Measurements from ENCODE around the gene ZHX3. TPM values are rescaled to one million over a fixed set of nuclear protein-coding genes. Genes with fewer than 3 reads are reported as not detected.

The ZHX3 gene
- total RNA-seq, 2 donors from 2014 or later: 19.9 to 25.6 TPM

GRCh38 chr20:41138475-41139226, 178.9 kb downstream of the ZHX3 start:
- Histone ChIP-seq H3K27ac (peak overlapping the region; percentile 96), H3K9me3 (no peaks in the 10 kb centered on the region), H3K9ac (ENCODE audit: low read depth in 2 of 2, low read length in 2 of 2) (peak overlapping the region; percentile 85 to 94), H3K4me3 (peak overlapping the region; percentile 87), H3K27me3 (no peaks in the 10 kb centered on the region), H3K36me3 (no peaks in the 10 kb centered on the region), H3K4me1 (no peaks in the 10 kb centered on the region)
- peak; percentile 57 for DNase-seq
- intact Hi-C loops (cut with DNase I): no loop called here
- TF ChIP-seq, protein P1, sequence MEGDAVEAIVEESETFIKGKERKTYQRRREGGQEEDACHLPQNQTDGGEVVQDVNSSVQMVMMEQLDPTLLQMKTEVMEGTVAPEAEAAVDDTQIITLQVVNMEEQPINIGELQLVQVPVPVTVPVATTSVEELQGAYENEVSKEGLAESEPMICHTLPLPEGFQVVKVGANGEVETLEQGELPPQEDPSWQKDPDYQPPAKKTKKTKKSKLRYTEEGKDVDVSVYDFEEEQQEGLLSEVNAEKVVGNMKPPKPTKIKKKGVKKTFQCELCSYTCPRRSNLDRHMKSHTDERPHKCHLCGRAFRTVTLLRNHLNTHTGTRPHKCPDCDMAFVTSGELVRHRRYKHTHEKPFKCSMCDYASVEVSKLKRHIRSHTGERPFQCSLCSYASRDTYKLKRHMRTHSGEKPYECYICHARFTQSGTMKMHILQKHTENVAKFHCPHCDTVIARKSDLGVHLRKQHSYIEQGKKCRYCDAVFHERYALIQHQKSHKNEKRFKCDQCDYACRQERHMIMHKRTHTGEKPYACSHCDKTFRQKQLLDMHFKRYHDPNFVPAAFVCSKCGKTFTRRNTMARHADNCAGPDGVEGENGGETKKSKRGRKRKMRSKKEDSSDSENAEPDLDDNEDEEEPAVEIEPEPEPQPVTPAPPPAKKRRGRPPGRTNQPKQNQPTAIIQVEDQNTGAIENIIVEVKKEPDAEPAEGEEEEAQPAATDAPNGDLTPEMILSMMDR (IDR thresholded peaks at IDR 0.05): no peak

GRCh38 chr20:41137614-41138474, 179.7 kb downstream of the ZHX3 start:
- intact Hi-C loops (cut with DNase I): no loop called here
- Histone ChIP-seq H3K4me3 (peak overlapping the region; percentile 87), H3K27ac (peak overlapping the region; percentile 96), H3K36me3 (no peaks in the 10 kb centered on the region), H3K9ac (ENCODE audit: low read depth in 2 of 2, low read length in 2 of 2) (peak overlapping the region; percentile 85 to 94), H3K9me3 (no peaks in the 10 kb centered on the region), H3K4me1 (no peaks in the 10 kb centered on the region), H3K27me3 (no peaks in the 10 kb centered on the region)
- DNase-seq: peak; percentile 67
- TF ChIP-seq, protein P1 (IDR thresholded peaks at IDR 0.05): no peak

DNA sequence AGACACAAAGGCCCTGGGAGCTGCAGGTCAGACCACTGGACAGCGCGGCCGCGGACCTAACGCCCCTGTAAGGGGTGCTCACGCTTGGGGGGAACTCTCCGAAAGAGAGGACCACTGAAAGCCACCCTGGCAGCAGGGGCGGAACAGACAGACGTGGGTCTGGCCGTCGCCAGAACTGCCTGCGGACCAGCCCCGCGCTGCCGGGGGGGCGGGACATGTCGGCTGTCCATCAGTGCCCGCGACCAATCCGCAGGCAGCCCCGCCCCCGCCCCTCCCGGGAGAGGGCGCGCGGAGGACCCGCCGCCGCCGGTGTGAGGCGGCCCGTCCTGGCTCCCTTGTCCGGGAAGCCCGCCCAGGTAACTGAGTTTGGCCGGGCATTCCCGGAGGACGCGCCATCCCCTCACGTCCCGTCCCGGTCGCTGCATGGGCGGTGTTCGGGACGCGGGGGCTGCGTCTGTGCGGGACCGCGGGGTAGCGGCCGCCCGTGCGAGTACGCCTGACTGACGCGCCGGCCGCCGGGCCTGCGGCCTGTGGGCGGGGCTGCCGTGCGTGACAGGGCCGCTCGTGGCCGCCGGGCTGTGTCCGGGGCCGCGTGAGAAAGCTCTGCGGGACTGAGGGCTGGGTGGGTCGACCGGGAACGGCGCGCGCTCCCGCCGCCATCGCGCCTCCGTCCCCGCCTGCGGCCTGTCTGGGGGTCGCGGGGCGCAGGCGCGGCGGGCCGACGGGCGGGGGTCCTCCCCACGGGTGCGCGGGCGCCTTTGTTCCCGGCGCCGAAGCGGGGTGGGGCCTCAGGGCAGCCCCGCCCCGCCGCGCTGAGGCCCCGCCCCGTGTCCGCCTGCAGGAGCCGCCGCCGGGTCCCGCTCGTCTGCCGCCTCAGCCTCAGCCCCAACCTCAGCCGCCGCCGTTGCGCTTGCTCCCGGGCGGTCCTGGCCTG, 180.6 kb downstream of the ZHX3 start, which contains the start of gene PLCG1:
Gene PLCG1 (plus strand): TSS at position 864 of the 934 bp plus-strand sequence. CDS start 99 bp downstream, outside the sequence.
- peak within 1 kb of the TSS; percentile 85 to 94 for H3K9ac ChIP-seq (ENCODE audit: low read depth in 2 of 2, low read length in 2 of 2)
- no peaks in the 10 kb centered on the region for H3K36me3 ChIP-seq
- intact Hi-C loops (cut with DNase I): no loop called here
- H3K27me3 ChIP-seq: no peaks in the 10 kb centered on the region
- no peaks in the 10 kb centered on the region for H3K4me1 ChIP-seq
- H3K4me3 ChIP-seq: peak within 1 kb of the TSS; percentile 87
- no peaks in the 10 kb centered on the region for H3K9me3 ChIP-seq
- peak within 1 kb of the TSS; percentile 96 for H3K27ac ChIP-seq
- peak; percentile 94 for DNase-seq
- TF ChIP-seq, protein P1 (IDR thresholded peaks at IDR 0.05): no peak

DNA sequence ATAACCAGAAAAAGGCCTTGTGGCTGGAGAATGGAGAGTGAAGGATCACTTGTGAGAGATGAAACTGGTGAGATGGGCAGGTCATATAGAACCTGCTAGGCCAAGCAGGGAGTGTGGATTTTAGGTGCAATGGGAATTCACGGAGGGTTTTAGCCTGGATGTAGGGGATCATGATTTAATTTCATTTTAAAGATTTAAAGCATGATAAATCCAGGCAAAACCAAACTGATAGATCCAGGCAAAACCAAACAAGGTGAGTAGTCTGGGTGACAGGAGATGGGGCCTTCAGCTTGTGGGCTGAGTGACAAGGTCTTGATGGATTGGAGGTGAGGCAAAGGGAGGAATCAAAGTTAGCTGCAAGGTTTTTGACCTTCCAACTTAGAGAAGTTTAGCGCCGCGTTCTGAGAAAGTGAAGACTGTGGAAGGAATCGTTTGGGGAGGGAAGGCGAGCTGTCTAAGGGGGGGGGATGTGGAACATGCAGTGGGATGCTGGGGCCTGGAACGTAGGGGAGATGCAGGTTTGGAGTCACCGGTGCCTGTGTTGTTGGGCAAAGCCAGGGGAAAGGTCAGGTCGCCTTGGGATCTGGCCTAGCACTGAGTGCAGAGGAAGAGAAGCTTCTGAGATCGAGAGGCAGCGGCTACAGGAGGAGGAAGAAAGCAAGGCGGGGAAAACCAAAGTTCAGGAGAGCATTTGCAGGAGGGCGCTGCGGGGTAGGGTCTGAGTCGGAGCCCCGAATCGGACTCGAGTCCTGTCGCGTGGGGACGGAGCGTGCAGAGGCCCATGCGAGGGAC, 181.4 kb downstream of the ZHX3 start:
- Histone ChIP-seq H3K27me3 (no peaks in the 10 kb centered on the region), H3K4me1 (no peaks in the 10 kb centered on the region), H3K27ac (peak overlapping the region; percentile 96), H3K4me3 (peak overlapping the region; percentile 87), H3K9ac (ENCODE audit: low read depth in 2 of 2, low read length in 2 of 2) (peak overlapping the region; percentile 75 to 94), H3K9me3 (no peaks in the 10 kb centered on the region), H3K36me3 (no peaks in the 10 kb centered on the region)
- DNase-seq: peak; percentile 45
- intact Hi-C loops (cut with DNase I): no loop called here
- TF ChIP-seq, protein P1 (IDR thresholded peaks at IDR 0.05): no peak

Measured in colonic mucosa (tissue), 4 donors.